Retinal pigment epithelial cell (primary cell): Measurements from ENCODE around the gene CUTC.
A peak's percentile ranks its signal among the peaks of the same experiment; 100 is the strongest.

Source experiments
- DNase-seq: peaks from one replicate; pipeline ENCODE4 v3.0.0-alpha.2; 2010; ENCODE audit warnings: low read depth
- H3K4me3 ChIP-seq: 2 replicates; pipeline ENCODE4 v1.5.1; 2011; ENCODE audit warnings: mild to moderate bottlenecking, low read length, control low read depth, moderate library complexity
- CTCF ChIP-seq: conservative IDR thresholded peaks from 2 replicates; pipeline ENCODE4 v1.5.1; 2011; ENCODE audit warnings: low read depth, low read length, control low read depth, inconsistent platforms

CUTC gene

GRCh38 chr10:99782447-99783286 is 50.6 kb downstream of the CUTC start, which contains the start of gene ABCC2:
Gene ABCC2 (plus strand): TSS chr10:99782640. CDS start chr10:99782845, 205 bp downstream.
- H3K4me3 ChIP-seq = no peak within 1 kb of the TSS
- no peak for TF ChIP-seq CTCF
- DNase-seq = no peak

- no peak for TF ChIP-seq CTCF
- H3K4me3 ChIP-seq = no peak overlapping the region
- peak; percentile 31 for DNase-seq
Observed at GRCh38 chr10:99784016-99784726, 52.1 kb downstream of the CUTC start.

- no peak for TF ChIP-seq CTCF
- H3K4me3 ChIP-seq = no peak overlapping the region
- DNase-seq = no peak
Observed at GRCh38 chr10:99784727-99785441, 52.9 kb downstream of the CUTC start.

GRCh38 chr10:99785646-99786045 is 53.6 kb downstream of the CUTC start:
- DNase-seq = no peak
- no peak overlapping the region for H3K4me3 ChIP-seq
- TF ChIP-seq CTCF = no peak

- H3K4me3 ChIP-seq = no peak overlapping the region
- no peak for TF ChIP-seq CTCF
- no peak for DNase-seq
Observed at GRCh38 chr10:99787311-99787710, 55.3 kb downstream of the CUTC start.

- DNase-seq = no peak
- TF ChIP-seq CTCF = no peak
- H3K4me3 ChIP-seq = no peak overlapping the region
Observed at GRCh38 chr10:99787782-99788445, 55.9 kb downstream of the CUTC start.
